SK-N-SH treated with all-trans-retinoic acid at 6 μM for 48 hours (cell line): ENCODE measurements around the gene SGPL1.

Source experiments
- ATAC-seq: fragments of 200-7000 bp; cut with Tn5 transposase; 3 replicates; pipeline ENCODE4 v1.9.1; 2020; ENCODE audit warnings: mild to moderate bottlenecking, moderate library complexity
- BACH2 ChIP-seq: fragments of 250-450 bp; sonication (Bioruptor Pico); IDR thresholded peaks from 2 replicates; pipeline ENCODE4 v1.9.0; 2021; ENCODE audit warnings: mild to moderate bottlenecking, borderline replicate concordance
- CSDC2 ChIP-seq: fragments of 250-450 bp; sonication (Bioruptor Pico); IDR thresholded peaks from 2 replicates; pipeline ENCODE4 v1.5.0; 2020; ENCODE audit warnings: mild to moderate bottlenecking, moderate library complexity
- CSRNP3 ChIP-seq: fragments of 250-450 bp; sonication (Bioruptor Pico); IDR thresholded peaks from 2 replicates; pipeline ENCODE4 v1.5.1; 2021; ENCODE audit warnings: mild to moderate bottlenecking, moderate library complexity
- ESRRG ChIP-seq: fragments of 250-450 bp; sonication (Bioruptor Pico); IDR thresholded peaks from 2 replicates; pipeline ENCODE4 v1.6.1; 2021; ENCODE audit warnings: mild to moderate bottlenecking
- GLIS3 ChIP-seq: fragments of 250-450 bp; sonication (Bioruptor Pico); IDR thresholded peaks from 2 replicates; pipeline ENCODE4 v1.5.0; 2020; ENCODE audit warnings: mild to moderate bottlenecking, moderate library complexity
- ISL1 ChIP-seq: fragments of 250-450 bp; sonication (Bioruptor Pico); IDR thresholded peaks from 2 replicates; pipeline ENCODE4 v2.1.2; 2022; ENCODE audit warnings: mild to moderate bottlenecking, moderate library complexity
- OSR1 ChIP-seq: fragments of 250-450 bp; sonication (Bioruptor Pico); IDR thresholded peaks from 2 replicates; pipeline ENCODE4 v1.8.0; 2022; ENCODE audit warnings: moderate library complexity, mild to moderate bottlenecking, inconsistent platforms
- RARB ChIP-seq: fragments of 250-450 bp; sonication (Bioruptor Pico); IDR thresholded peaks from 2 replicates; pipeline ENCODE4 v1.8.0; 2021; ENCODE audit warnings: mild to moderate bottlenecking, moderate library complexity
- SNAI2 ChIP-seq: fragments of 250-450 bp; sonication (Bioruptor Pico); IDR thresholded peaks from 2 replicates; pipeline ENCODE4 v1.5.0; 2020; ENCODE audit warnings: mild to moderate bottlenecking, moderate library complexity
- TCF4 ChIP-seq: fragments of 250-450 bp; sonication (Bioruptor Pico); IDR thresholded peaks from 2 replicates; pipeline ENCODE4 v1.8.0; 2021; ENCODE audit warnings: mild to moderate bottlenecking, moderate library complexity, borderline replicate concordance
- TOX ChIP-seq: fragments of 250-450 bp; sonication (Bioruptor Pico); IDR thresholded peaks from 2 replicates; pipeline ENCODE4 v1.8.0; 2021; ENCODE audit warnings: mild to moderate bottlenecking, moderate library complexity, borderline replicate concordance
- ZC3H10 ChIP-seq: fragments of 250-450 bp; sonication (Bioruptor Pico); IDR thresholded peaks from 2 replicates; pipeline ENCODE4 v1.5.1; 2021; ENCODE audit warnings: mild to moderate bottlenecking, moderate library complexity
- ZFP3 ChIP-seq: fragments of 250-450 bp; sonication (Bioruptor Pico); IDR thresholded peaks from 2 replicates; pipeline ENCODE4 v1.5.0; 2020; ENCODE audit warnings: mild to moderate bottlenecking, moderate library complexity
- ZFP30 ChIP-seq: fragments of 450-650 bp; formaldehyde crosslinking; IDR thresholded peaks from 2 replicates; pipeline ENCODE4 v1.5.0; 2022; ENCODE audit warnings: mild to moderate bottlenecking, moderate library complexity
- ZNF565 ChIP-seq: fragments of 450-650 bp; formaldehyde crosslinking; conservative IDR thresholded peaks from 2 replicates; pipeline ENCODE4 v1.5.0; 2020; ENCODE audit warnings: low read depth, mild to moderate bottlenecking, moderate library complexity
- ZNF70 ChIP-seq: fragments of 450-650 bp; formaldehyde crosslinking; IDR thresholded peaks from 2 replicates; pipeline ENCODE4 v1.5.0; 2020; ENCODE audit warnings: mild to moderate bottlenecking, moderate library complexity
- ZNF8 ChIP-seq: fragments of 450-650 bp; formaldehyde crosslinking; IDR thresholded peaks from 2 replicates; pipeline ENCODE4 v1.5.0; 2020; ENCODE audit warnings: mild to moderate bottlenecking, moderate library complexity
- TF ChIP-seq, protein P1 (sequence below): fragments of 250-450 bp; sonication (Bioruptor Pico); IDR thresholded peaks from 2 replicates; pipeline ENCODE4 v1.5.1; 2020; ENCODE audit warnings: low read depth, mild to moderate bottlenecking, moderate library complexity
- TF ChIP-seq, protein P2 (sequence below): fragments of 250-450 bp; sonication (Bioruptor Pico); IDR thresholded peaks from 2 replicates; pipeline ENCODE4 v1.8.0; 2021; ENCODE audit warnings: low read depth, mild to moderate bottlenecking, moderate library complexity, borderline replicate concordance

SGPL1 gene

GRCh38 chr10:70912556-70912955, 96.8 kb downstream of the SGPL1 start (continued):
- TF ChIP-seq, protein P1, sequence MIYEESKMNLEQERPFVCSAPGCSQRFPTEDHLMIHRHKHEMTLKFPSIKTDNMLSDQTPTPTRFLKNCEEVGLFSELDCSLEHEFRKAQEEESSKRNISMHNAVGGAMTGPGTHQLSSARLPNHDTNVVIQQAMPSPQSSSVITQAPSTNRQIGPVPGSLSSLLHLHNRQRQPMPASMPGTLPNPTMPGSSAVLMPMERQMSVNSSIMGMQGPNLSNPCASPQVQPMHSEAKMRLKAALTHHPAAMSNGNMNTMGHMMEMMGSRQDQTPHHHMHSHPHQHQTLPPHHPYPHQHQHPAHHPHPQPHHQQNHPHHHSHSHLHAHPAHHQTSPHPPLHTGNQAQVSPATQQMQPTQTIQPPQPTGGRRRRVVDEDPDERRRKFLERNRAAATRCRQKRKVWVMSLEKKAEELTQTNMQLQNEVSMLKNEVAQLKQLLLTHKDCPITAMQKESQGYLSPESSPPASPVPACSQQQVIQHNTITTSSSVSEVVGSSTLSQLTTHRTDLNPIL, result no peak

- ATAC-seq, result no peak
- TF ChIP-seq ZNF565 (CRISPR knock-in tag), result no peak
- TF ChIP-seq, protein P1, result no peak
- TF ChIP-seq SNAI2 (CRISPR knock-in tag), result no peak
- TF ChIP-seq OSR1 (CRISPR knock-in tag), result no peak
- no peak for TF ChIP-seq ZNF70
- no peak for TF ChIP-seq ZNF8 (CRISPR knock-in tag)
- TF ChIP-seq, protein P2, sequence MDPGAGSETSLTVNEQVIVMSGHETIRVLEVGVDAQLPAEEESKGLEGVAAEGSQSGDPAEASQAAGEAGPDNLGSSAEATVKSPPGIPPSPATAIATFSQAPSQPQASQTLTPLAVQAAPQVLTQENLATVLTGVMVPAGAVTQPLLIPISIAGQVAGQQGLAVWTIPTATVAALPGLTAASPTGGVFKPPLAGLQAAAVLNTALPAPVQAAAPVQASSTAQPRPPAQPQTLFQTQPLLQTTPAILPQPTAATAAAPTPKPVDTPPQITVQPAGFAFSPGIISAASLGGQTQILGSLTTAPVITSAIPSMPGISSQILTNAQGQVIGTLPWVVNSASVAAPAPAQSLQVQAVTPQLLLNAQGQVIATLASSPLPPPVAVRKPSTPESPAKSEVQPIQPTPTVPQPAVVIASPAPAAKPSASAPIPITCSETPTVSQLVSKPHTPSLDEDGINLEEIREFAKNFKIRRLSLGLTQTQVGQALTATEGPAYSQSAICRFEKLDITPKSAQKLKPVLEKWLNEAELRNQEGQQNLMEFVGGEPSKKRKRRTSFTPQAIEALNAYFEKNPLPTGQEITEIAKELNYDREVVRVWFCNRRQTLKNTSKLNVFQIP, result no peak
- no peak for TF ChIP-seq ESRRG (CRISPR knock-in tag)
- TF ChIP-seq CSRNP3 (CRISPR knock-in tag), result no peak
- TF ChIP-seq ZFP30 (CRISPR knock-in tag), result no peak
- TF ChIP-seq ZFP3 (CRISPR knock-in tag), result no peak
- no peak for TF ChIP-seq GLIS3 (CRISPR knock-in tag)
- no peak for TF ChIP-seq BACH2 (CRISPR knock-in tag)
- TF ChIP-seq ZC3H10 (CRISPR knock-in tag), result no peak
- TF ChIP-seq CSDC2 (CRISPR knock-in tag), result no peak
- no peak for TF ChIP-seq RARB (CRISPR knock-in tag)
- TF ChIP-seq TOX, result no peak
- no peak for TF ChIP-seq ISL1 (CRISPR knock-in tag)
These were observed 97.6 kb downstream of the SGPL1 start for GRCh38 chr10:70913191-70913892.

GRCh38 chr10:70913893-70914240, 98.1 kb downstream of the SGPL1 start:
- ATAC-seq, result no peak
- no peak for TF ChIP-seq ZNF8 (CRISPR knock-in tag)

DNA sequence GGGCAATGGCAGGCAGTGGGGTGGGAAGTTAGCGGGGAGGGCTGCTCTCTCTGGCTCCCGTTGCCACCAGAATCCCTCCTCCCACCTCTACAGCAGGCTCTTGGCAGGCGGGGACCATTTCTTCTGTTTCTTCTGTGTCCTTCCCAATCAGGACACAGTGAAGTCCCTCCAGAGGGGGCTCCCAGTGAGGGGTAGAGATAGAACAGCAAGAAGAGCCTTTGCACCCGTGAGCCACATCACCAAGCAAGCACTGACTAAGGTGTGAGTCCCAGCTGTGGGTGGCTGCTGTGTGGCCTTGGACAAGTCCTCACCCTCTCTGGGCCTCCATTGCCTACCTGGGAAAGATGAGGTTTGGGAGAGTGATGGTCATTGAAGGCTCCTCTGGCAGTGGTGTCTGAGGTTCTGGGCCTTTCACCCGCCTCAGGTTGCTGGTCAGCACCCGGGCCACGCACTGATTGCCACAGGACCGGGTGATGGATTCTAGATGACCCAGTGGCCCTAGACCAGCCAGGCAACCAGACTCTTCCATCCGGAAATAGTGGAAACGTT, 98.6 kb downstream of the SGPL1 start:
- no peak for ATAC-seq
- TF ChIP-seq CSRNP3 (CRISPR knock-in tag) (no peak), ZNF8 (CRISPR knock-in tag) (no peak), ZFP30 (CRISPR knock-in tag) (no peak), ZNF70 (no peak), RARB (CRISPR knock-in tag) (no peak), TCF4 (no peak), GLIS3 (CRISPR knock-in tag) (no peak)
- TF ChIP-seq, protein P2, result no peak
